Panc1 (cell line): ENCODE measurements around the gene SAV1.

Experiments used
- CTCF ChIP-seq: fragments of 450-650 bp; IDR thresholded peaks from 2 replicates; pipeline ENCODE4 v1.5.1; 2017; ENCODE audit warnings: mild to moderate bottlenecking
- POLR2AphosphoS5 ChIP-seq: IDR thresholded peaks from 2 replicates; pipeline ENCODE4 v1.6.1; 2012; ENCODE audit warnings: mild to moderate bottlenecking, low read depth, low read length, moderate library complexity
- SIN3A ChIP-seq: IDR thresholded peaks from 2 replicates; pipeline ENCODE4 v1.6.1; 2012; ENCODE audit warnings: low read depth, mild to moderate bottlenecking, low read length, moderate library complexity, borderline replicate concordance; ENCODE audit not compliant: insufficient read depth
- TCF7L2 ChIP-seq: IDR thresholded peaks from 2 replicates; pipeline ENCODE4 v1.6.1; 2011; ENCODE audit warnings: mild to moderate bottlenecking, low read depth, low read length, inconsistent platforms
- TF ChIP-seq, protein P1 (sequence below), 2 experiments: IDR thresholded peaks; 2 replicates each; pipeline ENCODE4 v1.6.1; 2011 to 2012; ENCODE audit warnings: low read depth in 2 of 2, control low read depth in 1 of 2, low read length in 1 of 2, mild to moderate bottlenecking in 1 of 2, moderate library complexity in 1 of 2; ENCODE audit not compliant: insufficient read depth in 1 of 2

DNA sequence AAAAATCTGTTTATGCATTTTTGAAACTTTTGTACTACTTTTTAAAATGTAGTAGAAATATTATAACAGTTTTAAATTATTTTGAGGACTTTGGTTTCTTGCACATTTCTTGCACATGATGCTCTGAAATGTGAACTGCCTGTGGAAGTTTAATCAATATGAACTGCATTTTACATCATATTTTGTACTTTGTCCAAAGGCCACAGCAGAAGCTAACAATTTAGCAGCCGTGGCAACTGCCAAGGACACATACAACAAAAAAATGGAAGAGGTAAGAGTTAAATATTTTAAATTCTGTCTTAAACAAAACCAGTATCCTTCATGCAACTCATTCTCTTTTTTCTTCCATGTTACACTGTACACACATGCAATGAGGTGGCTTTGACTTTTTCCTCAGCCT is 45.1 kb downstream of the SAV1 start:
- TF ChIP-seq CTCF = no peak
- TF ChIP-seq POLR2AphosphoS5 = no peak
- TF ChIP-seq TCF7L2 = no peak
- TF ChIP-seq SIN3A = no peak
- TF ChIP-seq, protein P1, sequence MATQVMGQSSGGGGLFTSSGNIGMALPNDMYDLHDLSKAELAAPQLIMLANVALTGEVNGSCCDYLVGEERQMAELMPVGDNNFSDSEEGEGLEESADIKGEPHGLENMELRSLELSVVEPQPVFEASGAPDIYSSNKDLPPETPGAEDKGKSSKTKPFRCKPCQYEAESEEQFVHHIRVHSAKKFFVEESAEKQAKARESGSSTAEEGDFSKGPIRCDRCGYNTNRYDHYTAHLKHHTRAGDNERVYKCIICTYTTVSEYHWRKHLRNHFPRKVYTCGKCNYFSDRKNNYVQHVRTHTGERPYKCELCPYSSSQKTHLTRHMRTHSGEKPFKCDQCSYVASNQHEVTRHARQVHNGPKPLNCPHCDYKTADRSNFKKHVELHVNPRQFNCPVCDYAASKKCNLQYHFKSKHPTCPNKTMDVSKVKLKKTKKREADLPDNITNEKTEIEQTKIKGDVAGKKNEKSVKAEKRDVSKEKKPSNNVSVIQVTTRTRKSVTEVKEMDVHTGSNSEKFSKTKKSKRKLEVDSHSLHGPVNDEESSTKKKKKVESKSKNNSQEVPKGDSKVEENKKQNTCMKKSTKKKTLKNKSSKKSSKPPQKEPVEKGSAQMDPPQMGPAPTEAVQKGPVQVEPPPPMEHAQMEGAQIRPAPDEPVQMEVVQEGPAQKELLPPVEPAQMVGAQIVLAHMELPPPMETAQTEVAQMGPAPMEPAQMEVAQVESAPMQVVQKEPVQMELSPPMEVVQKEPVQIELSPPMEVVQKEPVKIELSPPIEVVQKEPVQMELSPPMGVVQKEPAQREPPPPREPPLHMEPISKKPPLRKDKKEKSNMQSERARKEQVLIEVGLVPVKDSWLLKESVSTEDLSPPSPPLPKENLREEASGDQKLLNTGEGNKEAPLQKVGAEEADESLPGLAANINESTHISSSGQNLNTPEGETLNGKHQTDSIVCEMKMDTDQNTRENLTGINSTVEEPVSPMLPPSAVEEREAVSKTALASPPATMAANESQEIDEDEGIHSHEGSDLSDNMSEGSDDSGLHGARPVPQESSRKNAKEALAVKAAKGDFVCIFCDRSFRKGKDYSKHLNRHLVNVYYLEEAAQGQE (IDR thresholded peaks at IDR 0.05; ENCODE audit: insufficient read depth in 1 of 2, low read depth in 2 of 2, low read length in 1 of 2) = no peak
